ENCODE data around the gene RYR3. TPM values are rescaled to one million over a fixed set of nuclear protein-coding genes. Genes with fewer than 3 reads are reported as not detected.

Gene RYR3
- total RNA-seq, 4 donors from 2014 or later = 0.65 to 7.5 (median 2.6) TPM

DNA sequence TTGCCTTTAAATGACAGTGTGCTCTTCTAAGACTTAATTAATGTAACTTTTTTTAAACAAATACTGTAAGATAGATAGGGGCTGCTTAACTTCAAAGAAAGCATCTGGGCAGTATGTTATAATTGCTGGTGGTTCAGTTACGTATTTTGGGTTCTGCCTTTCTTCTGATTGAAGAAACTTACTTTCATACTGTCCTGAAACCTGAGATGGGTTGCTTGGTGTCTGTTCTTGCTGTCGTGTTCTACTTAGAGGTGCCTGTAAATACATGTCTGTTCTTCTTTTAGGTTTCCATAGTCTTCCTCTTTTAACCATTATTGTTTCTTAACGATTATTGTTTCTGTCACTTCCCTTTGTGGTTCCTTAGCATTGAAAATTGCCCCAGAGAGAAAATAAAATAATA is 359.8 kb downstream of the RYR3 start:
- TF ChIP-seq, protein P1, sequence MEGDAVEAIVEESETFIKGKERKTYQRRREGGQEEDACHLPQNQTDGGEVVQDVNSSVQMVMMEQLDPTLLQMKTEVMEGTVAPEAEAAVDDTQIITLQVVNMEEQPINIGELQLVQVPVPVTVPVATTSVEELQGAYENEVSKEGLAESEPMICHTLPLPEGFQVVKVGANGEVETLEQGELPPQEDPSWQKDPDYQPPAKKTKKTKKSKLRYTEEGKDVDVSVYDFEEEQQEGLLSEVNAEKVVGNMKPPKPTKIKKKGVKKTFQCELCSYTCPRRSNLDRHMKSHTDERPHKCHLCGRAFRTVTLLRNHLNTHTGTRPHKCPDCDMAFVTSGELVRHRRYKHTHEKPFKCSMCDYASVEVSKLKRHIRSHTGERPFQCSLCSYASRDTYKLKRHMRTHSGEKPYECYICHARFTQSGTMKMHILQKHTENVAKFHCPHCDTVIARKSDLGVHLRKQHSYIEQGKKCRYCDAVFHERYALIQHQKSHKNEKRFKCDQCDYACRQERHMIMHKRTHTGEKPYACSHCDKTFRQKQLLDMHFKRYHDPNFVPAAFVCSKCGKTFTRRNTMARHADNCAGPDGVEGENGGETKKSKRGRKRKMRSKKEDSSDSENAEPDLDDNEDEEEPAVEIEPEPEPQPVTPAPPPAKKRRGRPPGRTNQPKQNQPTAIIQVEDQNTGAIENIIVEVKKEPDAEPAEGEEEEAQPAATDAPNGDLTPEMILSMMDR (IDR thresholded peaks at IDR 0.05) = no peak
- DNase-seq (ENCODE audit: low spot score) (no peak), ATAC-seq (ENCODE audit: low FRiP score) (no peak)

DNA sequence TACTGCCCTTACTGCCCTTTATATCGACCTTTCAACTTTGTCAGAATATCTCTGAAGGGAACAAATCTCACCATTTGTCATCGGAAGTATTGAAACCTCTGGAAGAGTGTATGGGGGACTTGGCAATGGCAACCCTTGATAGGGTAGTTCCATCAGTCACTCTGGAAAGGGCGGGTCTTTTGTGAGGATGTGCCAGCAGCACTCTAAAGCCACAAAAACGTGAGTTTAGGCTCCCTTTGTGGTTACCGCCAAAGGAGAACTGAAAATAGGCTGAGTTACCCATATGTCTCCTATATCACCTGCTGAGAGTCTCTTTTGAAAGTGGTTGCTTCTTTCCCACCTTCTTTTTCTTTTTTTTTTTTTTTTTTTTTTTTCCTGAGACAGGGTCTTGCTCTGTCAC is 360.7 kb downstream of the RYR3 start:
- TF ChIP-seq, protein P1 (IDR thresholded peaks at IDR 0.05) = no peak
- no peak for DNase-seq (ENCODE audit: low spot score)

DNA sequence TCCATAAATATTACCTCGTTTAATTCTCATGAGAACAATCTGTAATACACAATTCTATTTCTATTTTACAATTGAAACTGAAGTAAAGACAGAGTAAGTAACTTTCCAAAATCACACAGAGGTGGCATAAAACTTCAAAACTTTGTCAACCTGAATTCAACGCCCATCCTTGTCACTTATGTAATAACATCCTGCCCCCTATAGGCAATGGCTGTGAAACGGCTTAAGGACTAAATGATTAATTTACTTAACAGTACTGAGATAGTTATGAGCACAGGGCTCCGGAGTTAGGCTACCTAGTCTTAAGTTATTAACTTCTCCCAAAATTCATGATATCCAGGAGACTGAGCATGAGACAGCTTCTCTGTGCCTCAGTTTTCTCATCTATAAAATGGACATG is 364.5 kb downstream of the RYR3 start:
- ATAC-seq (ENCODE audit: low FRiP score) (no peak), DNase-seq (ENCODE audit: low spot score) (no peak)
- TF ChIP-seq, protein P1 (IDR thresholded peaks at IDR 0.05) = no peak

More for the DNA sequence above, 360.7 kb downstream of the RYR3 start:
- no peak for ATAC-seq (ENCODE audit: low FRiP score)

DNA sequence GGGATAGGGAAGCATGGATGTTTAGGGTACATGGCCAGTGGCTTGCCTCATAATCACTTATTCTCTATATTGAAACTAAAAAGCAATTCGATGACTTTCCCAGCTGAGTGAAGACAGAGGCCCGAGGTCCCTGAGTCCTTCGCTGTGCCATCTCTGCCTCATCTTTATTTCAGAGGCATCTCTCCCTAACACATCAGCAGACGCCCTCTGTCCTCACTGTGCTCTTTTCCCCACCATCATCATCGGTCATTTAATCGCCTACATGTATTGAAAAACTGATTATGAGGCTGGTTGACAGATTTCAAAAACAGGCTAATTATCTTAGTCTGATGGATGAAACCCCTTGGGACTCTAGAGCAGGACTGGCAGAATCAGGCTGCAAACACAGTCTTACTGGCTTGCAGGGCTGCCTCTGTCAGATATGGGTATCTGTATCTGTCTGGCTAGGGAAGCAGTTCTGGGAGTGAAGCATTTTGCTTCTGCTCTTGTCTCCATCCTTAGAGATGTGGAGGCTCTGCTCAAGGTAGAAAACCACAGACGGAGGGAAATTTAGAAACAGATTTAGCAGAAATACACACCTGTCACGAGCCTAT is 366.6 kb downstream of the RYR3 start:
- ATAC-seq (ENCODE audit: low FRiP score) (no peak), DNase-seq (ENCODE audit: low spot score) (no peak)

DNA sequence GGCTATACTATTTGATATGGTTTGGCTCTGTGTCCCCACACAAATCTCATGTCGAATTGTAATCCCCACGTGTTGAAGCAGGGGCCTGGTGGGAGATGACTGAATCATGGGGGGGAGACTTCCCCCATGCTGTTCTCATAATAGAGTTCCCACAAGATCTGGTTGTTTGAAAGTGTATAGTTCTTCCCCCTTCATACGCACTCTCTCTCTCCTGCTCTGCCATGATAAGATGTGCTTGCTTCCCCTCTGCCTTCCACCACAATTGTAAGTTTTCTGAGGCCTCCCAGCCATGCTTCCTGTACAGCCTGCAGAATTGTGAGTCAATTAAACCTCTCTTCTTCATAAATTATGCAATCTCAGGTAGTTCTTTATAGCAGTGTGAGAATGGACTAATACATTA is 367.4 kb downstream of the RYR3 start:
- no peak for ATAC-seq (ENCODE audit: low FRiP score)
- DNase-seq (ENCODE audit: low spot score) = no peak
- TF ChIP-seq, protein P1 (IDR thresholded peaks at IDR 0.05) = no peak

More for the DNA sequence above, 366.6 kb downstream of the RYR3 start:
- TF ChIP-seq, protein P1 (IDR thresholded peaks at IDR 0.05) = no peak

DNA sequence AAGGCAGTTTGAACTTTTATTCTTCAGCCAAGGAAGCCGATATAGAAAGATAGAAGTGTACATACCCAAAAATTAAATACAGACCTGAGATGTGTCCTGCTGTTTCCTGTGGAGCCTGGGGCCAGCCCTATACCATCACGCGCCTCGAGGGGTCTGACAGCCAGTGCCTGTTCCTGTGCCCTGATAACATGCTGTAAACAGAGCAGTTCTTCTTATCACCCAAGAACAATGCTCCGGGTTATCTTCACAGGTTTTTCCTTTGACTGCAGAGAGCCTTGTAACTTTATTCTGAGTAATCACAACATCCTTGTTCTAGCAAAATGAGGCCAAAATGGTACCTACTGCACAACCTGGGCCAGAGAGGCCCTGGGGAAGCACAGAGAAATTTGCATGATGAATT is 367.8 kb downstream of the RYR3 start:
- DNase-seq (ENCODE audit: low spot score) = no peak
- ATAC-seq (ENCODE audit: low FRiP score) = no peak
- TF ChIP-seq, protein P1 (IDR thresholded peaks at IDR 0.05) = no peak

DNA sequence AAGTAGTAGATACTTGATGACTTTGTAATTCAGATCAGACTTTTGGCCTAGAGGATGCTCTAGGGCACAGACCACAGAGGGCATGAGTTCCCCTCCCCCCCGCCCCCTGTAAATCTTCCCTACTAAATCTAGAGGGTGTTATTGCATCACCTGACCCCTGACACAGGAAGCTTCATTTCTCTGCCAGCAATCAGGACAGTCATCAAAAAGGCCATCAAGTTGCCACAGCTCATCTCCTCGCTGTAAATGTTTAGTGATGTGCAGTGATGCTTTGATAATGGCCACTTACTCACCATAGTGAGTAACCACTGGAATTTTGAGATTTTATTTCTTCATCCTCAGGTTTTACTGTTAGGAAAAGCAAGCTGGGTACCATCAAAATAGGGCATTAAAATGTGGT is 368.3 kb downstream of the RYR3 start:
- no peak for ATAC-seq (ENCODE audit: low FRiP score)
- TF ChIP-seq, protein P1 (IDR thresholded peaks at IDR 0.05) = no peak
- DNase-seq (ENCODE audit: low spot score) = no peak
